H9 (cell line): ENCODE data around the gene FAM170B. TPM values are rescaled to one million over a fixed set of nuclear protein-coding genes. Genes with fewer than 3 reads are reported as not detected.

ENCODE experiments used
- DNase-seq: peaks from one replicate; pipeline ENCODE4 v3.0.0-alpha.2; 2017
- H2AFZ ChIP-seq: one replicate; pipeline ENCODE4 v1.6.1; 2013; ENCODE audit warnings: mild to moderate bottlenecking, low read length, control low read depth, moderate library complexity
- H2AK5ac ChIP-seq: 2 replicates; pipeline ENCODE4 v1.6.1; 2013; ENCODE audit warnings: low read length, control low read depth, mixed read lengths; ENCODE audit not compliant: insufficient read length
- H2BK120ac ChIP-seq: one replicate; pipeline ENCODE4 v1.6.1; 2013; ENCODE audit warnings: low read depth, mild to moderate bottlenecking, low read length, control low read depth, inconsistent platforms; ENCODE audit not compliant: poor library complexity, severe bottlenecking
- H2BK12ac ChIP-seq: 2 replicates; pipeline ENCODE4 v1.6.1; 2013; ENCODE audit warnings: low read length, control low read depth, mixed read lengths, low read depth; ENCODE audit not compliant: insufficient read length
- H2BK15ac ChIP-seq: 2 replicates; pipeline ENCODE4 v1.6.1; 2013; ENCODE audit warnings: low read depth, low read length, control low read depth
- H2BK20ac ChIP-seq: one replicate; pipeline ENCODE4 v1.6.1; 2013; ENCODE audit warnings: low read depth, mild to moderate bottlenecking, low read length, control low read depth, inconsistent platforms; ENCODE audit not compliant: poor library complexity, severe bottlenecking
- H2BK5ac ChIP-seq: 2 replicates; pipeline ENCODE4 v1.6.1; 2013; ENCODE audit warnings: low read length, control low read depth, mixed read lengths; ENCODE audit not compliant: insufficient read length
- H3K14ac ChIP-seq: 2 replicates; pipeline ENCODE4 v1.6.1; 2013; ENCODE audit warnings: low read length, control low read depth; ENCODE audit not compliant: insufficient read depth
- H3K18ac ChIP-seq: 2 replicates; pipeline ENCODE4 v1.6.1; 2013; ENCODE audit warnings: low read depth, mild to moderate bottlenecking, mixed read lengths, low read length, control low read depth; ENCODE audit not compliant: insufficient read length
- H3K23ac ChIP-seq: 2 replicates; pipeline ENCODE4 v1.6.1; 2013; ENCODE audit warnings: low read length, control low read depth, mixed read lengths, low read depth; ENCODE audit not compliant: insufficient read length
- H3K23me2 ChIP-seq: 2 replicates; pipeline ENCODE4 v1.6.1; 2013; ENCODE audit warnings: low read depth, mild to moderate bottlenecking, mixed read lengths, low read length, control low read depth; ENCODE audit not compliant: insufficient read length, poor library complexity, severe bottlenecking
- H3K27ac ChIP-seq: 2 replicates; pipeline ENCODE4 v1.5.1; 2013; ENCODE audit warnings: low read length, control low read depth, mixed read lengths, low read depth; ENCODE audit not compliant: insufficient read length
- H3K27me3 ChIP-seq: 2 replicates; pipeline ENCODE4 v1.6.1; 2013; ENCODE audit warnings: low read length, control low read depth, inconsistent platforms; ENCODE audit not compliant: insufficient read depth
- H3K4ac ChIP-seq: 2 replicates; pipeline ENCODE4 v1.6.1; 2013; ENCODE audit warnings: low read depth, mild to moderate bottlenecking, control low read depth, inconsistent platforms, low read length, moderate library complexity
- H3K4me1 ChIP-seq: 2 replicates; pipeline ENCODE4 v1.6.1; 2013; ENCODE audit warnings: low read length, control low read depth, inconsistent platforms; ENCODE audit not compliant: insufficient read depth
- H3K4me2 ChIP-seq: 2 replicates; pipeline ENCODE4 v1.6.1; 2013; ENCODE audit warnings: low read length, control low read depth, mixed read lengths; ENCODE audit not compliant: insufficient read length, insufficient read depth
- H3K56ac ChIP-seq: 2 replicates; pipeline ENCODE4 v1.6.1; 2013; ENCODE audit warnings: low read depth, mild to moderate bottlenecking, mixed read lengths, low read length, control low read depth; ENCODE audit not compliant: insufficient read length
- H3K79me1 ChIP-seq: 2 replicates; pipeline ENCODE4 v1.6.1; 2013; ENCODE audit warnings: low read depth, mild to moderate bottlenecking, moderate library complexity, low read length, control low read depth, inconsistent platforms; ENCODE audit not compliant: insufficient read depth, poor library complexity, severe bottlenecking
- H3K79me2 ChIP-seq: 2 replicates; pipeline ENCODE4 v1.6.1; 2013; ENCODE audit warnings: low read length, control low read depth, inconsistent platforms; ENCODE audit not compliant: insufficient read depth
- H3K9ac ChIP-seq: 2 replicates; pipeline ENCODE4 v1.6.1; 2013; ENCODE audit warnings: low read length, control low read depth, mixed read lengths; ENCODE audit not compliant: insufficient read length; ENCODE audit errors: extremely low read depth
- H3K9me3 ChIP-seq: one replicate; pipeline ENCODE4 v1.6.1; 2013; ENCODE audit warnings: low read depth, low read length, inconsistent platforms; ENCODE audit not compliant: control insufficient read depth
- H3T11ph ChIP-seq: one replicate; pipeline ENCODE4 v1.6.1; 2013; ENCODE audit warnings: mild to moderate bottlenecking, low read length, control low read depth, inconsistent platforms
- H4K20me1 ChIP-seq: one replicate; pipeline ENCODE4 v1.6.1; 2013; ENCODE audit not compliant: control insufficient read depth, insufficient read length, insufficient read depth
- H4K5ac ChIP-seq: 2 replicates; pipeline ENCODE4 v1.6.1; 2013; ENCODE audit warnings: low read depth, mild to moderate bottlenecking, mixed read lengths, low read length, control low read depth; ENCODE audit not compliant: insufficient read length
- H4K8ac ChIP-seq: replicated peaks from 2 replicates; pipeline ENCODE4 v1.6.1; 2013; ENCODE audit warnings: low read length, control low read depth, mixed read lengths, low read depth; ENCODE audit not compliant: insufficient read length
- H4K91ac ChIP-seq: 2 replicates; pipeline ENCODE4 v1.6.1; 2013; ENCODE audit warnings: low read depth, mild to moderate bottlenecking, moderate library complexity, mixed read lengths, low read length, control low read depth; ENCODE audit not compliant: insufficient read length
- H3K27ac Mint-ChIP-seq, 3 experiments: 2 replicates in 2 of 3; 3 replicates in 1 of 3; pipeline ENCODE4 v1.8.0; 2020 to 2021; ENCODE audit warnings: mixed read lengths in 3 of 3, mild to moderate bottlenecking in 1 of 3, moderate library complexity in 1 of 3
- H3K27me3 Mint-ChIP-seq: 2 replicates; pipeline ENCODE4 v1.8.0; 2021; ENCODE audit warnings: low read depth, mild to moderate bottlenecking, moderate library complexity, mixed read lengths
- H3K36me3 Mint-ChIP-seq, 3 experiments: 2 replicates in 2 of 3; 3 replicates in 1 of 3; pipeline ENCODE4 v1.8.0; 2020 to 2021; ENCODE audit warnings: low read depth in 3 of 3, mixed read lengths in 3 of 3; ENCODE audit not compliant: insufficient read depth in 1 of 3
- H3K4me1 Mint-ChIP-seq, 2 experiments: 2 replicates each; pipeline ENCODE4 v1.8.0; 2020; ENCODE audit warnings: mixed read lengths in 2 of 2
- H3K4me3 Mint-ChIP-seq, 2 experiments: 2 replicates in 1 of 2; 3 replicates in 1 of 2; pipeline ENCODE4 v1.8.0; 2020 to 2021; ENCODE audit warnings: mild to moderate bottlenecking in 2 of 2, mixed read lengths in 2 of 2, moderate library complexity in 1 of 2
- H3K9me3 Mint-ChIP-seq, 2 experiments: 2 replicates in 1 of 2; 3 replicates in 1 of 2; pipeline ENCODE4 v1.8.0; 2020; ENCODE audit warnings: mild to moderate bottlenecking in 2 of 2, mixed read lengths in 2 of 2, moderate library complexity in 1 of 2
- CTCF ChIP-seq: fragments of 200-600 bp; sonication (generic); conservative IDR thresholded peaks from 3 replicates; pipeline ENCODE4 v1.8.0; 2021; ENCODE audit warnings: antibody characterized with exemption, mild to moderate bottlenecking
- WGBS: extraction: QIAGEN DNeasy Blood & Tissue Kit; methylation state at CpG from one replicate; pipeline ENCODE4 v1.1.7; 2013; ENCODE audit warnings: missing lambda C conversion rate, low lambda C conversion rate, mixed read lengths; ENCODE audit not compliant: insufficient read length; ENCODE audit errors: extremely low coverage; 5-methylcytosine and 5-hydroxymethylcytosine counted together
- total RNA-seq: library from RNA; stranded (reverse); gene quantifications from 2 replicates; pipeline ENCODE4 v1.2.1, GENCODE V29; 2021

The FAM170B gene
- total RNA-seq, 1 experiment from 2014 or later = not detected

GRCh38 chr10:49175587-49176309, 41.9 kb upstream of the FAM170B start:
- Histone ChIP-seq H2BK120ac (no peak overlapping the region), H2AK5ac (no peak overlapping the region), H3K79me2 (no peaks in the 10 kb centered on the region), H3T11ph (no peak overlapping the region), H2BK12ac (no peak overlapping the region), H3K79me1 (no peaks in the 10 kb centered on the region), H2AFZ (no peak overlapping the region), H3K9me3 (no peaks in the 10 kb centered on the region), H4K5ac (no peak overlapping the region), H3K23ac (no peak overlapping the region), H4K8ac (no peak overlapping the region), H2BK15ac (no peak overlapping the region), H4K20me1 (no peaks in the 10 kb centered on the region), H3K56ac (no peak overlapping the region), H2BK5ac (no peak overlapping the region), H3K27ac (no peak overlapping the region), H3K4me1 (no peaks in the 10 kb centered on the region), H3K23me2 (no peaks in the 10 kb centered on the region), H3K27me3 (no peaks in the 10 kb centered on the region), H3K4me2 (no peak overlapping the region), H3K4ac (no peak overlapping the region), H3K14ac (peak overlapping the region; percentile 31; the same call in 1 of the 2 replicates), H3K9ac (no peak overlapping the region), H4K91ac (no peak overlapping the region), H2BK20ac (no peak overlapping the region), H3K18ac (no peak overlapping the region)
- peaks cover 2% of the 10 kb centered on the region for H3K27me3 Mint-ChIP-seq
- no CpG with 5 or more reads among the region's 8 CpGs for WGBS
- no peak for DNase-seq
- 0 out of 5 replicates have a peak, but pooled peaks cover 0 to 3% of the 10 kb centered on the region in 2 experiments for H3K9me3 Mint-ChIP-seq
- H3K27ac Mint-ChIP-seq = peak overlapping the region in 1 of 3 experiments; percentile 8; a peak in 1 of 7 replicates
- no peak overlapping the region for H3K4me3 Mint-ChIP-seq
- TF ChIP-seq CTCF = no peak
- no peaks in the 10 kb centered on the region; a peak in 1 of 7 replicates for H3K36me3 Mint-ChIP-seq
- H3K4me1 Mint-ChIP-seq = peaks cover 4 to 9% of the 10 kb centered on the region in 2 experiments
